ENCODE results near the gene RBMS3.

GRCh38 chr3:29775340-29775739 is 494.5 kb downstream of the RBMS3 start:
- TF ChIP-seq RAD21 (IDR thresholded peaks at IDR 0.05 in 1 of 2, conservative IDR thresholded peaks at IDR 0.05 in 1 of 2; ENCODE audit: low read depth in 2 of 2, low read length in 2 of 2) (no peak), RBBP5 (IDR thresholded peaks at IDR 0.05; ENCODE audit: borderline replicate concordance, low read depth, low read length) (no peak), CTCF (IDR thresholded peaks at IDR 0.05; ENCODE audit: control extremely low read depth in 1 of 3, insufficient read depth in 1 of 3, low read depth in 1 of 3, low read length in 3 of 3) (no peak), MAFK (IDR thresholded peaks at IDR 0.05; ENCODE audit: low read depth, low read length) (no peak)
